Ureter (tissue), 1 donor: Measurements from ENCODE around the gene GMEB1. TPM values are rescaled to one million over a fixed set of nuclear protein-coding genes. Genes with fewer than 3 reads are reported as not detected.

Source experiments
- DNase-seq: peaks from one replicate; pipeline ENCODE4 v3.0.0-alpha.2; 2020; ENCODE audit warnings: low spot score
- total RNA-seq: library from RNA; stranded (reverse); gene quantifications from one replicate; pipeline ENCODE4 v1.2.4, GENCODE V29; 2023
- donor health status: DM: yes; HTN: yes; CAD: no.

Gene GMEB1
- total RNA-seq, 1 donor from 2014 or later = 14.9 TPM

GRCh38 chr1:28751315-28752060, 82.9 kb downstream of the GMEB1 start:
- DNase-seq = no peak

DNA sequence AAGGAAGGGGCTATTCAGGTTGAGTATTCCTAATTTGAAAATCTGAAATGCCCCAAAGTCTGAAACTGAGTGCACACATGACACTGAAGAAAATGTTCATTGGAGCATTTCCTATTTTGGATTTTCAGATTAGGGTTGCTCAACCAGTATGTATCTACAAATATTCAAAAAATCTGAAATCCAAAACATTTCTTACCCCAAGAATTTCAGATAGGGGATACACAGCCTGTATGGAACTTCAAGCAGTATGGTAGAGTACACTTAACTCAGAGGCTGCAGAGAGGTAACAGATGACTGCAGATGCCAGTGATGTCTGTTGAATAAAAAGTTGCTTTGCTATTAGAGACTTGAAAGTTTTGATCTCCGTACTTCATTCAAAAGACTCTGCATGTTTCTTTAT, 87.1 kb downstream of the GMEB1 start:
- no peak for DNase-seq

GRCh38 chr1:28756846-28757245, 88.3 kb downstream of the GMEB1 start:
- DNase-seq = no peak

DNA sequence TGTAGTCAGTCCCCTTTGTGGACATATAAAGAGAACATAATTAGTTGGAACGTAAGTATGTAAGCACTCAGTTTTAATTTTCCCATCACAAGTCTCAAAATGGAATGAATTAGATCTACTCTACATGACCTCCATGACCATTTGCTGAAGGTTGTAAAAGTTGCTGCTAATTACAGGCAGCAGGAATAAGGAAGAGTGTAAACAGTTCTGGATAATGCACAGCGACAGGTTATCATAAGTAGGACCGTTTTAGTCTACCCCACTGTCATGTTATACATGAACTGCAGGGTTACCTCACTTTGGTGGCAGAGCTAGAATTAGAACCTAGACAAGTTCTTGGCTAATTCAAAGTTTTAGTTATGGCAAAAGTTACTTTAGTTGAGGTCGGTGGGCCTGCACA, 89.8 kb downstream of the GMEB1 start:
- DNase-seq = no peak

DNA sequence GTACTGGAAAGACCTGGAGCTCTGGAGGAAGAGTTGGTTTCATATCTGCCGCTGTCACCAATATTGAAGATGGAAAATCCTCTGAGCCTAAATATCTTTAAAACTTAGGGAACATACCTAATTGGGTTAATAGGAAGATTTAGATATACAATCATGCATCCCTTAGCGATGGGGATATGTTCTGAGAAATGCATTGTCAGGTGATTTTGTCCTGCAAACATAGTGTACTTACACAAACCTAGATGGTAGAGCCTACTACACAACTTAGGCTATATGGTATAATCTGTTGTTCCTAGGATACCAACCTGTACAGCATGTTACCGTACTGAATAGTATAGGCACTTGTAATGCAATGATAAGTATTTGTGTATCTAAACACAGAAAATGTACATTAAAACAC, 90.7 kb downstream of the GMEB1 start:
- DNase-seq = no peak

DNA sequence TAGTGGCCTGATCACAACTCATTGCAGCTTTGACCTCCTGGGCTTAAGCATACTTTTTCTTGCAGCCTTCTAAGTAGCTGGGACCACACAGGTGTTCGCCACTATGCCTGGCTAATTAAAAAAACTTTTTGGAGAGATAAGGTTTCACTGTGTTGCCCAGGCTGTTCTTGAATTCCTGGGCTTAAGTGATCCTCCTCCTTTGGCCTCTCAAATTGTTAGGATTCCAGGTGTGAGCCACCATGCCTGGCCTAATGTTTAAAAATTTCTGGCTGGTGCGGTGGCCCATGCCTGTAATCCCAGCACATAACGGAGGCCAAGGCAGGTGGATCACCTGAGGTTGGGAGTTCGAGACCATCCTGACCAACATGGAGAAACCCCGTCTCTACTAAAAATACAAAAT, 92.6 kb downstream of the GMEB1 start:
- no peak for DNase-seq

- no peak for DNase-seq
Measured at GRCh38 chr1:28766532-28767183, 98.1 kb downstream of the GMEB1 start.

Other genes with a start within 250 kb of the GMEB1 start
- gene RCC1, start 162.7 kb upstream of the GMEB1 start, total RNA-seq = 35.1 TPM
- gene TRNAU1AP, start 115.7 kb upstream of the GMEB1 start, total RNA-seq = 31.3 TPM
- 1.9 TPM for gene RAB42, start 76.5 kb upstream of the GMEB1 start, total RNA-seq
- gene TAF12, start 25.7 kb upstream of the GMEB1 start, total RNA-seq = 19.8 TPM
- not detected for gene RNU11, start 20.2 kb upstream of the GMEB1 start, total RNA-seq
- gene YTHDF2, start 68.2 kb downstream of the GMEB1 start, total RNA-seq = 115 TPM
- gene OPRD1, start 143.4 kb downstream of the GMEB1 start, total RNA-seq = not detected
- gene EPB41, start 245.8 kb downstream of the GMEB1 start, total RNA-seq = 109 TPM